ENCODE measurements around the gene SLC24A4.

SLC24A4 gene

DNA sequence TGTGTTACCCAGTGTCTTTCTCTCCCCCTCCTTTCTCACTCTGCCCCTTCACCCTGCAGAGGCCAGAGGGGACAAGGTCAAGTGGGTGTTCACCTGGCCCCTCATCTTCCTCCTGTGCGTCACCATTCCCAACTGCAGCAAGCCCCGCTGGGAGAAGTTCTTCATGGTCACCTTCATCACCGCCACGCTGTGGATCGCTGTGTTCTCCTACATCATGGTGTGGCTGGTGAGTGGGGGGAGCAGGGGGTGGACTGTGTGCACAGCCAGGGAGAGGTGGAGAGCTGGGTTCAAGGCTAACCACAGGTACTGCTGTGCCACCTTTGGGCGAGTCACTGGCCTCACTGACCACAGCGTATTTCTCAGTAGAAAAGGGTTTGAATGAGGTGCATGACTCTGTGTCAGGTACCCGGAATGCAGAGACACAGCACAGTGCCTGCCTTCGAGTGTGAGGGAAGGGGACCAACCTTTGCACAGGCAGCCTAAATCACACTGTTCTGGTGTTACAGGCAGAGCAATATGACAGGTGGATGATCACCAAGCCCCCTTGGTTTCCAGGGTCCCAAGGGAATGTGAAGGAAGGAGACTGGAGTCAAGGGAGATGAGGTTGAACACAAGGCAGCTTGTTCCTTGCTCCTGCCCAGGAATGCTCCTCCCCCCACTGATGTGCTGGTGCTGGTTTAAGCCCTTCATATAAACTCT, 159.8 kb downstream of the SLC24A4 start:
- DNase-seq = no peak

DNA sequence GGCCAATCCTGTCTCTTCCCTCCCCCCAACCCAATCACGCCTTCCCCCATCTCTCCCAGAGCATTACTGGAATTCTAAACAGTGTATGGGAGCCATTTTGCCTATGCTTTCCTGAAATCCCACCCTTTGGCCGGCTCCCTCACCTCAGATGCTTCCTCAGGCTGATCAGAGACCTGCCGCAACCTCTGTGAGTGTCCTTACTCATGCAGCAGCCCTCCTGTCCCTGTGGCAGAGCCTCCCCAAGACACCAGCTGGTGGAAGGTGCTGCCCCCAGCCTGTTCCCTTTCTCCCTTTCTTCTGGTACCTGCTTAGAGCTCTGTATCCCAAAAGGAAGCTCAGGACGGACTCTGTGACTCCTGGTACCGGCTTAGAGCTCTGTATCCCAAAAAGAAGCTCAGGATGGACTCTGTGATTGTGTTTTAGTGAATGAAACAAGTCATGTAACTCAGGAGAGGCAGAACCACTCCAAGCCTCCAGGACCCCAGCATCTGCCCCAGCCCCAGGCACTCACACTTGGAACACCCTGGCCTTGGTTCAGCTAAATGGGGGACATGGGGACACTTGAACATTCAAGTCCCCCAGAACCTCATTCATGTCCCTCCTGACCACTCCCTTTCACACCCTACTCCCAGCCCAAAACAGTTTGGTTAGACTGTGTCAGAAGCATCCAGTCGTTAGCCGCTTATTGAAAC, 161.3 kb downstream of the SLC24A4 start:
- no peak for DNase-seq

DNA sequence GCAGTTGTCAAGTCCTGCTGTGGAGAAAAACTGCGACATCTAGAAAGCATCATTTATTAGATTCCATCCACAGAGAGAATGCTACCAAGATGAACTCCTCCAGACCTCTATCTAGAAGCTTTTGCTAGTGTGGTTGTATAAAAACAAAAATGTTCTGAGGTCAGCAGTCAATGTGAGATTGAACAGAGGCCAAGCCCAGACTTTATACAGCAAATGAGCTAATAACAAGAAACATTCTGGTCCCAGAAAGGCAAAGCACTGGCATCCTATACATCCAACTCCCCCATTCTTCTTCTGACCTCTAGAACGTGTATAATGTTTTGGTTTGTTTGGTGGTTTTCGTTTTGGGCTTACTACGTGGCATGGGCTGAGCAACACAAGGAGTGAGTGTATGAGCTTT, 163.9 kb downstream of the SLC24A4 start:
- no peak for DNase-seq

DNA sequence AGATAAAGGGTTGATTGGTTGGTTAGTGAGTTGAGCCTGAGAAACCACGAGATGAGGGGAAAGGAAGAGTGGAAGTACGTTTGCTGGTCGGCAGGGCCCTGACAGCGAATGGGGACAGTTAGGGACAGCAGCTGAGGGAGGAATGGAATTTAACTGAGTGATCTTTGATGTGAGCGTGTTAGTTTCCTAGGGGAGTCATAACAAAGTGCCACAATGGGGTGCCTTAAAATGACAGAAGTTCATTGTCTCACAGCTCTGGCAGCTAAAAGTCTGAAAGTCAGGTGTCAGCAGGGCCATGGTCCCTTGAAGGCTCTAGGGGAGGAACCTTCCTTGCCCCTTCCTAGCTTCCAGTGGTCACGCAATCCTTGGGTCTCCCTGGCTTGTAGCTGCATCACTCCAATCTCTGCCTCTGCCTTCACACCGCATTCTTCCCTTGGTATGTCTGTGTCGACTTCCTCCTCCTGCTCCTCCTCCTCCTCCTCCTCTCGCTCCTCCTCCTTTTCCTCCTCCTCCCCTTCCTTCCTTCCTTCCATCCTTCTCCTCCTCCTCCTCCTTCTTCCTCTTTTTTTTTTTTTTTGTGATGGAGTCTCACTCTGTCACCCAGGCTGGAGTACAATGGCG, 164.7 kb downstream of the SLC24A4 start:
- peak; percentile 37 to 67 (median 48) for DNase-seq

DNA sequence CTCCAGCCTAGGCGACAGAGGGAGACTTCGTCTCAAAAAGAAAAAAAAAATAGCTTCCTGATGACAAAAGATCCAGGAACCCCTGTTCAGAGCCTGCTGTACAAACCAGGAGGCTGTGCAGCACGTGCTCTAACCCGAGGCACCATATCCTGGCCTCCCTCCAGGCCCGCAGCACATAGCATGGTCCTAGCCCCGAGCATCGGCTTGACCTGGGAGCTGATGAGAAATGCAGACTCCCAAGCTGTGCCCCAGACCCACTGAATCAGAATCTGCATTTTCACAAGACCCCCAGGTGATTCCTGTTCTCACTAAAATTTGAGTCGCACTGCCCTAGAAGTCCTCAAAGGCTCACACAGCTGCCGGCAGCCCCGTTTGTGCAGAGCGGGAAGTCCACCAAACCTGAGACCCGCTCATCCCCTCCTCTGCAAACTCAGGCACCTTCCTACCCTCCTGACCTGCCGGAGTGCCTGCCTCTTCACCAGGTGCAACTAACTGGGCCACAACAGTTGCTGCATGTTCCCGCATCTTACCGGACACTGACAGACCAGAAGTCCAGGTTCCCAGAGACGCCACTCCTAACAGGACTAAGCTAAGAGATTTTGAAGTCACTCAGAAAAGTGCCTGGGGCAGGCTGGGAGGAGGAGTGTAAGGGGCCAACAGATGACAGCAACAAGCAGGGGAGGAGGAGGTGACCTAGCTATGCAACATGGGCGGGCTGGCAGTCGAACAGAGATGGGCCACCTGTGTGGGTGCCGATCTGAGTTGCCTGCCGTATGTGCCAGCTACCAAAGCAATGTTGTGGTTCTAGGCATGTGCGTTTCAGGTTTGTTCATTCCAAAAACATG, 166.7 kb downstream of the SLC24A4 start:
- no peak for DNase-seq

DNA sequence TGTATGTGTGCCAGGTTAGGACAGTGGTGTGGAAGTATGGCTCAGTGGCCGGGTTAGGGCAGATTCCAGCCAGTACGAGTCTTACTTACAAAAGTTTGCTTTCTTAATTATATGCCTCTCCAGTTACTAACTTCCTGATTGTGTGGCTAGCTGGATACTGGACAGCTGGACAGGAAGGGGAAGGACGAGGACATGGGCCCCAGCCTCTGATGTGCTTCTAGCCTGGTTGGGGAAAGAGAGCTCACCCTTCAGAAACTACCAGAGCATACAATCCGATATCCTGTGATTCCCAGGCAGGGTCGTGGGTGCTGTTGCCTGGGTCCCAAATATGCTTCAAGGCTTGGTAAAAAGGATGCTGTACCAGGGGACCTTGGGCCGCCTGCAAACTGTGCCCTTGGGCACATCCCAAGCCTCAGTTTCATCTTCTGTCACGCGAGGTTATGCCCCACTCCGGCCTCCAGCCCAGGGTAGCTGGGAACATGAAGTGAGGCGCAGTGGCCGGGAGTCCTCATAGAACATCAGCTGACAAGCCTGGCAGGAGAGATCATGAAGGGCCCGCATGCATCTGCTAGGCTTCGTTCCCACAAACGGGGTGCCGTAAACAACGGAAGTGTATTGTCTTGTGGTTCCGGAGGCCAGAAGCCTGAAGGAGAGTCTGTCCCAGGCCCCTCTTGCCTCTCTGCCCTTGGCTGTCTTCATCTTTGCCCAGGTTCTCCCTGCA, 167.4 kb downstream of the SLC24A4 start:
- DNase-seq = peak; percentile 50 to 71 (median 66)

DNA sequence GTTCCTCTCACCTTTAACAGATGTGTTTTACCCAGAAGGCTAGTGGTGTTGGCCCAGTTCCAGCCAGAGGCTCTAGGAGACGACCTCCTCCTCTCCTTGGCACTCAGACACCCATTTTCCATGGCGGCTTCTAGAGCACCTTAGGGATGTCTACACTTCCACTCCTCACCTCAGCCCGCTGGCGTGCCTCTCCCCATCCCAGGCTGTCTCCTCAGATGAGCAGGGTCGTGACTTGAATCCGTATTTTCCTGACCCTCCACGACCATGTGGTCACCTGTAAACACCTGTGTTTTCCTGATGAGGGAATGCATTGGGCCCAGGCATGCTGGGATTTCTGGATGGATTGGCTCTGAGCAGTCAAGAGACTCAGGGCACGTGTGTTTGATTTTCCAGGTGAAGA, 168.8 kb downstream of the SLC24A4 start:
- no peak for DNase-seq

DNA sequence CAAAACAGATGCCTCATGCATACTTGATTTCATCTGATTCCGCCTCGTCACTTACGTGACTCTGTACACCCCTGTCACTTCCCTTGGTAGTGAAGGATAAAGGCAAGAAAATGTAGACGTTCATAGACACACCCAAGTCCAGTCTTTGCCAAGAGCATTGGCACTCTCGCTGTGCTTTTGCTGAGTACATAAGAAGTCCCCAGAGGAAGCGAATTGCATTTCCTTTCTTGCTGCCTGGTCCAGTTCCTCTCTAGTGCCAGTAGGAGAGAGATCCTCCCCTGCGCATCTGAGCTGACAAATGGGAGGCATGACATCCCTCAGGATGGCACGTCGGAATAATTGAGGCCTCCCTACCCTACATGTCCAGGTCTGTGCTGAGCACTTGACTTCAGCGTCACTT, 169.3 kb downstream of the SLC24A4 start:
- peak; percentile 85 to 96 (median 90) for DNase-seq

DNA sequence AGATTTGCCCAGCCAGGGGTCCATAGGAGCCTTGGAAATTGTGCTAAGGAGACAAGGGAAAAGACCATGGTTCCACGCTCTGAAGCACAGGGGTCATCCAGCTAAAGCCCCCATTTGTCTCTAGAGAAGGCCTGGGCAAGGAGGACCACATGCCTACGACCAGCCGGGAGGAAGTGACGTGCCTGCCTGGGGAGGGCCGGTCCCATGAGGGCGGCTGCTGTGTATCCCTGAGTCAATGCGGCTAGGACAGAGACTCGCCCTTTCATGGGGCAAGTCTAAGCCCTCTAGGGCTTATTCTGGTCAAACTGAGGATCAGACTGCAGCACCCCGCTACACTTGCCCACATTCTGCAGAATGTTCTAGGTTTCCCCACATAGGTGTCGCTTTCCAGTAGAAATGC, 170.1 kb downstream of the SLC24A4 start:
- DNase-seq = peak; percentile 28 to 49 (median 42)

DNA sequence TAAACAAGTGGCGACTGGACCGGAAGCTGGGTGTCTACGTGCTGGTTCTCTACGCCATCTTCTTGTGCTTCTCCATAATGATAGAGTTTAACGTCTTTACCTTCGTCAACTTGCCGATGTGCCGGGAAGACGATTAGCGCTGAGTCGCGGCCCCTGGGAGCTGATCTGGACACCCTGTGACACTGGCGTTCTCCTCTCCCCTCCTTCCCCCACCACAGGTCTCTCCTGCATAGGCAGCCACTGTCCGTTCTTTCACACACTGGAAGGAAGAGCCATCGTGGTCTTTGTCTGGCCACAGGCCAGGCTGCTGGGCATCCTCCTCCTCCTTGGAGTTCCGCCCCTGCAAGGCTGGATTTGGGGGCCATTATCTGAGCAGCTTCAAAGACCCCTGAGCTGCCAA, 170.5 kb downstream of the SLC24A4 start:
- DNase-seq = no peak

DNA sequence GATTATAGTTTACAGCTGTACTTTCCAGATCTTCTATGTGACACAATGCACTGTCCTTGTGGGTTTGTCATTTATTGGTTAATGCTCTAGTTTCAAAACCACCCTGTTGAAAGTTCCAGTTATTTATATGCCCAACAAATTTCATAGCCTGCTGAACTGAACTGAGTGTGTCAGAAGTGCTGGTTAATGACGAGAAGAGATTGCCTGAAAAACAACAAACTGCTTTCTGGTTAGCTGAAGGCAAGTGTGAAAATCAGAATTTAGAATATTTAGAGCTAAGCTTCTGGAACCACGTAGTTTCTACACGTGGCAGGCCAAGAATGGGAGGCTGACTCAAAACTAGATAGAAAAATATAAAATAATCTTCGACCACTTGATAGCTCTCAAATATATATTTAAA, 171.5 kb downstream of the SLC24A4 start:
- DNase-seq = peak; percentile 27 to 79 (median 53)

DNA sequence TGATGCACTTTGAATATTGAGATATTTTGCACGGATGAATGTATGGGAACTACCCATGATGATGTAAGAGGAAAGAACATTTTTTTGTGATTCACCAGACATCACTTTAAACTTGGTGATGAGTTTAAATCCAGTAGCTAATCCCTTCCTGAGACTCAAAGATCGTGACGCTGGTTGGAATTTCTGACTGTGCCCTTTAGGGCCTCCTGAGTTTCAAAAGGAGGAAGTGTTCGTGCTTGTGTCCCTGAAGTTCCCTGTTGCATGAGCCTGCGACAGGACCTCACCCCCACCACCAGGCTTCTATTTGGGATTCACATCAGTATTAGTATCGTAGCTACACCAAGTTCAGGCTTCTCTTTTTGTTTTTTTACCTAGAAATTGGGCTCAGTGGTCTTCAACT, 172.1 kb downstream of the SLC24A4 start:
- DNase-seq = peak; percentile 91 to 99 (median 94)

DNA sequence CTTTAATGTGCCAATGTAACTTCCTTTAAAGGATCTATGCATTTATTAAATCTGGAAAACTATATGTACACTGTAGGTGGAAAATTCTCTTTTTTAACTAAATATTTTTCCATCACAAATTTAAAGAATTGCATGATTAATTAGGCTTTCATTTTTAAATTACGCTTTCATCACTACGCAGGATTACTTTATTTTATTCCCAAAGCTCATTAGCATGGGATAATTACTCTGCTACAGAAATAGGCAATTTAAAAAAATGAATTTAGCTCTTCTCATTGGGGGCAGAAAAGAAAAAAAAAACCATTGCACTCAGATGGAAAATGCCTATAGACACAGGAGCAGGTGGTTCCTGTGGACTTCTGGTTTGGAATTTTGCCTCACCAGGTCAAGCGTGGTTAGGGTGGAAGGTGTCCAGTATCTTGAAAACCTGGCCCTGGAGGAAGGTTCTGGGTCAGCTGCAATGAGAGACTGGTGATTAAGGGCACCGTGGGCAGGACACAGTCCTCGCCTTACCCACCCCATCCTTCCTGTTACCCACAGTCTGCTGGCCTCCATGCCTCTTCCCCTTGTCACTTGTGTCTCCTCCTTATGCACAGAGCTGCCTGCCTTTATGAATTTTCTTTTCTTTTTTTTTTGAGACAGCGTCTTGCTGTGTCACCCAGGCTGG, 173.4 kb downstream of the SLC24A4 start:
- DNase-seq = peak; percentile 46 to 77 (median 70)

DNA sequence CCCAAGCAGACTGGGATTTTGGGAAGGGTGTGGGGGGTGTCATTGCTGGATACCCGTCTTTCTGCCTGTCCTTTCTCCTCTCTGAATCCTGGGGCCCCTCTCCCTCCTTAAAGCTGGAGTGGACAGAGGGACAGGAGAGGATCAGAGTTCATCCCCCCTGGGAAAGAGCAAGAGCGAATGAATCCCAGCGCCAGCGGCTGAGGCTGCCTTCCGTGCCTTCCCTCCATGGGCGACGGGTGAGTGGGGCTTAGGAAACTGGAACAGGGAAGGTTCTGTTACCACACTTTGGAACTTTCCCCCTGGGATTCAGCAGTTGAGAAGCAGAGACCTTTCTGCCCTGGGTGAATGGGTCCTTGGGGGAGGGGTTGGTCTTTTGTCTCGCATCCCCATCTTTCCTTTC, 174.4 kb downstream of the SLC24A4 start:
- no peak for DNase-seq

DNA sequence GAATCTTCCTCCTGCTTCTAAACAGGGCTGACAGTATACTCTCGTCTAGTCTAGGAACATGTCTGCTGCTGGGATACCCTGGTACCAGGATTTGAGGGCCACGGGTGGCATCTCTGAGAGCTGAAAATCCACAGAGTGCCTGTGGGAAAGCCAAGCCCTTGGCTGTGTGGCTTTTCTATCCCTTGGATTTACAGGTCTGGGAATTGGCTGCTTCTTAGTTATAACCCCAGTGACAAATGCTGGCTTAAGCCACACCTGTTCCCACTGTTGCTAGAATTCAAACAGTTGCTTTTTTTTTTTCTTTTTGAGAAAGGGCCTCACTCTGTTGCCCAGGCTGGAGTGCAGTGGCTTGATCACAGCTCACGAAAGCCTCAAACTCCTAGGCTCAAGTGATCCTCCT, 176.3 kb downstream of the SLC24A4 start:
- DNase-seq = no peak

DNA sequence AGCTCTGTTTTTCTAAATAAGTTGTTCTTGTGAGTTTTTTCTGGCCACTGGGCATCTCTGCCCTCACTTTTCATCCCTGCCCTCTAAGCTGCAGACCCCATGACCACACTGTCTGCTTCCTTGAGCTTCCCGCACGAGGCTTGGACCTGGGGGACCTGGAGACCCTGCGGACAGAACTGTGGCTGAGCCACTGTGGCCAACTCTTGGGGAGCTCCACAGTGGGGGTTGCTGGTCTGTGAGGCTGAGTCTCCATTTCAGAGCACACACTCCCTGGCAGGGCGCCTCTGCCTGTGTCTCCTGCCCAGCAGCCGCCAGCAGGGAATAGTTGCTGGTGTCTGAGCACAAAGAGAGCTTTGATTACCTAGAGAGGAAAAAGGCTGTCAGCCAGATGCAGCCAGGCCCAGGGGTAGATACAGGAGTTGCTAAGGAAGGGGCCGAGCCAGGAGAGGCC, 177.6 kb downstream of the SLC24A4 start:
- DNase-seq = no peak

DNA sequence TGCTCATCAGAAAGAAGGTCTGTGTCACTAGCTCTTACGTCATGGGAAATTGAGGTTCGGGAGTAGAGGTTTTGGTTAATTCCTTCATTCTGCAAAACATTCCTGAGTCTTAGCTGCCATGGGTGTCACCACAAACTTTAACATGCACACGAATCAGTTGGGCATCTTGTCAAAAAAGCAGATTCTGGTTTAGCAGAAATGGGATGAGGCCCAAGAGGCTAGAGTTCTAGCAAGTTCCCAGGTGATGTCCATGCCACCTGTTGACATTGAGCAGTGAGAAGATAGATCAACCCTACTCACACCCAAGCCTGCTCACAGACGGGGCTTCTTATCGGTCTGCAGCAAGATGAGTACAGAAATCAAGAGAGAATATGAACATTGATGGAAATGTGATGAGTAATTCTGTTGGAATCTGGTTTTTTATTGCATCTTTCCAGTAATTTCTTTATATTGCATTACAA, 179.0 kb downstream of the SLC24A4 start:
- no peak for DNase-seq

DNA sequence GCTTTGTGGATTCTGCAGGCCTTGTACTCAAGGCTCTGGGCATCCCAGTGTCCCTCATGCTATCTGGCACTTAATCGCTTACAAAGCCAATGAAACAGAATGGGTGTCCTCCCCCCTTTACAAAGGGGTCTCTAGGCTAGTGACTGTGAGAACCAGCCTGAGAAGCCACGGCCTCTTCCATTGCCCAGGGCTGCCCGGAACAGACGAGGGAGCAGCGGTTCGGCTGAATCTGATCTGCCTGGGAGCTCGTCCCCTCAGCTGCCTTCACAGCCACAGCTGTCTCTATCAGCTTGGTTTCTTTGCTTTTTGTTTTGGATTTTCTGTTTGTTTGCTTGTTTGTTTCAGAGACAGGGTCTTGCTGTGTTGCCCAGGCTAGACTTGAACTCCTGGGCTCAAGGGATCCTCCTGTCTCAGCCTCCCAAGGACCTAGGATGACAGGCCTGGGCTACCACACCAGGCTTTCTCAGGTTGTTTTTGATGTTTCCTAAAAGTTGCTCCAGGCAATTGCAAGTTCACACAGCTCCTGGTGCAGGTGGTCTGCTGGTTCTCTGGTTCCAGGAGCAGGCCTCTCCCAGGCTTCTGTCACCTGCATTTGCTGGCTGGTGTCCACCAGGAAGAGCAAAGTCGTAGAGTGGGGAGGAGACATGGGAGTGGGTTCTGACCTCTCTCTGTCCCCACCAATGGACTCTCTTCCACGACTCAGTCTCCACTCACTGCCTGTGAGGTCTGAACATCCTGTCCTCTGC, 179.7 kb downstream of the SLC24A4 start:
- no peak for DNase-seq

DNA sequence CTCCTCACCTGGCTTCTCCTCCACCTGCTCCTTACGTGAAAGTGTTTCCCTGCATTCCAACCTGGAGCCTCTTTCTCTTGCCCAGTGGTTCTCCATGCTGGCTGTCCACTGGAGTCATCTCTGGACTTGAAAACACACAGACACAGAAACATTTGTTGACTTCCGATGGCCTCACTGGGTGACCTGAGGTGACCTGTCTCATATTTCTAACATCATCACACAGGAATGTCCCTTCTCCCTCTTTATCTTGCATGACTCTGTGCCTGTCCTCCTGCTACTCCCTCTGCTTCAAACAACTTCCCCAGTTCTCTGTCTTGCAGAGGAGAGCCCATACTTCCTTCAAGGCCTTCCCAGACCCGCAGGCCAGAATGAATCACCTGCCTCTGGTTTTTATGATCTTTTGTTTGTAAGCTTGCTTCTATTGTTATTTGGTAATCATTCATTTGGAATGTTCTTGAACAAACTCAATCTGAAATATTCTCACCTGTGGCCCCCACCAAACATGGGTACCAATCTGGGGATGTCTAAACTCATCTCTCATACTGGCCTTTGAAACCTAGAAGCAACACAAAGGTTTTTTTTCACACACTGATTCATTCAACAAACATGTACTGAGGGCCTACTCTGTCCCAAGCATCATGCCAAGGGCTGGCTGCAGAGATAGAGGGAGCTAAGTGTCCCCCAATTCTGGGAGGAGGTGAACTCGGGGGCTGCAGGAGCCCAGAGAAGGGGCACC, 181.0 kb downstream of the SLC24A4 start:
- DNase-seq = peak; percentile 68 to 89 (median 80)

DNA sequence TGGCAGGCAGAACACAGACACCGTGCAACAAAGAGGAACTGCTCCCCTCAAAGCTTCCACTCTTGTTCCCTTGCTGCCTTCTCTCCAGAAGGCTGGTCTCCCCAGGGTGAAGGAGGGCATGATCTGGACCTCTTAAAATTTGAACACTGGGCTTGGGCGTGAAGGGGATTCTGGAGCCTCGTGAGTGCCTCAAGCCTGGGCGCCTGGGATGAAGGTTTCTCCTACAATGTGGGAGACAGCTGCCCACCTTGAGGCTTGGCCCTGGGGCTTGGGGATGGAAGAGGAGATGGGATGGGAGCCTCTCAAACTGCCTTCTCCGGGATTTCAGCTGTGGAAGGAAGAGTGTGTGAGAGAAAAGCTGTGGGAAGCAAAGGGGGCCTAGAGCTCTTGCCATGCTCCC, 182.9 kb downstream of the SLC24A4 start:
- DNase-seq = no peak
